ENCODE measurements around the gene CSNK1A1.

GRCh38 chr5:149517461-149518122, 33.6 kb downstream of the CSNK1A1 start:
- TF ChIP-seq CTBP1 (IDR thresholded peaks at IDR 0.05; ENCODE audit: borderline replicate concordance) (no peak), FOXA1 (IDR thresholded peaks at IDR 0.05) (no peak), SP1 (IDR thresholded peaks at IDR 0.05) (no peak), ZNF384 (IDR thresholded peaks at IDR 0.05) (no peak), BHLHE40 (IDR thresholded peaks at IDR 0.05; ENCODE audit: borderline replicate concordance) (no peak), FOXM1 (IDR thresholded peaks at IDR 0.05; ENCODE audit: borderline replicate concordance) (no peak), TARDBP (IDR thresholded peaks at IDR 0.05) (no peak), ELF4 (IDR thresholded peaks at IDR 0.05) (no peak)

All from HEK293T (cell line).